IMR-90 (cell line): ENCODE measurements around the gene SCGB2A2. TPM values are rescaled to one million over a fixed set of nuclear protein-coding genes. Genes with fewer than 3 reads are reported as not detected.

Source experiments
- ATAC-seq: fragments of 200-7000 bp; cut with Tn5 transposase; 2 replicates; pipeline ENCODE4 v1.9.1; 2020; ENCODE audit warnings: low read depth, mild to moderate bottlenecking, moderate library complexity
- BruUV-seq: library from RNA; stranded (reverse); fragments of 400-500 nt; replicated peaks from 2 replicates; lab custom pipeline; 2021; lab: Mats Ljungman, UMichigan
- CTCF ChIA-PET: fragments of 300-600 bp; formaldehyde crosslinking; extraction: SDS; loops from one replicate; lab custom pipeline; 2021; ENCODE audit warnings: antibody characterized with exemption; lab: Yijun Ruan, JAX
- POLR2A ChIA-PET: fragments of 300-600 bp; sonication (Branson Sonifier 250); formaldehyde crosslinking; loops from one replicate; lab custom pipeline; 2022; ENCODE audit warnings: antibody characterized with exemption; ENCODE audit not compliant: unreplicated experiment; lab: Charles Lee
- DNase-seq: peaks from one replicate; pipeline ENCODE4 v3.0.0; 2013
- H2AFZ ChIP-seq: replicated peaks from 2 replicates; pipeline ENCODE3; 2013; ENCODE audit warnings: low read length, mild to moderate bottlenecking; ENCODE audit not compliant: poor library complexity
- H2AK5ac ChIP-seq: 2 replicates; pipeline ENCODE4 v1.6.1; 2013; ENCODE audit warnings: low read depth, low read length, inconsistent platforms
- H2AK9ac ChIP-seq: replicated peaks from 2 replicates; pipeline ENCODE3; 2013; ENCODE audit warnings: mild to moderate bottlenecking, low read depth, low read length, moderate library complexity; ENCODE audit not compliant: poor library complexity
- H2BK120ac ChIP-seq: 2 replicates; pipeline ENCODE4 v1.6.1; 2013; ENCODE audit warnings: low read depth, low read length, inconsistent platforms
- H2BK15ac ChIP-seq: 3 replicates; pipeline ENCODE4 v1.6.1; 2013; ENCODE audit warnings: low read depth, low read length, inconsistent platforms
- H2BK20ac ChIP-seq: 2 replicates; pipeline ENCODE4 v1.6.1; 2013; ENCODE audit warnings: low read depth, mild to moderate bottlenecking, inconsistent platforms, low read length, moderate library complexity
- H2BK5ac ChIP-seq: 2 replicates; pipeline ENCODE4 v1.6.1; 2013; ENCODE audit warnings: mild to moderate bottlenecking, low read depth, low read length, inconsistent platforms; ENCODE audit not compliant: poor library complexity, severe bottlenecking
- H3K14ac ChIP-seq: replicated peaks from 2 replicates; pipeline ENCODE4 v1.6.1; 2013; ENCODE audit warnings: low read depth, low read length, inconsistent platforms
- H3K18ac ChIP-seq: 2 replicates; pipeline ENCODE4 v1.6.1; 2013; ENCODE audit warnings: low read depth, low read length, control low read depth
- H3K23ac ChIP-seq: 2 replicates; pipeline ENCODE4 v1.6.1; 2013; ENCODE audit warnings: low read depth, low read length, inconsistent platforms
- H3K27ac ChIP-seq: 2 replicates; pipeline ENCODE4 v1.5.1; 2013; ENCODE audit warnings: mild to moderate bottlenecking, control low read depth, low read length; ENCODE audit not compliant: insufficient read depth
- H3K27me3 ChIP-seq: 2 replicates; pipeline ENCODE4 v1.6.1; 2013; ENCODE audit warnings: low read length; ENCODE audit not compliant: control insufficient read depth, insufficient read depth
- H3K36me3 ChIP-seq: 2 replicates; pipeline ENCODE4 v1.6.1; 2013; ENCODE audit warnings: low read length, mixed read lengths; ENCODE audit not compliant: control insufficient read depth, insufficient read depth
- H3K4ac ChIP-seq: 2 replicates; pipeline ENCODE4 v1.6.1; 2013; ENCODE audit warnings: low read depth, low read length, inconsistent platforms
- H3K4me1 ChIP-seq: 2 replicates; pipeline ENCODE4 v1.6.1; 2013; ENCODE audit warnings: low read length, mixed read lengths; ENCODE audit not compliant: control insufficient read depth, insufficient read depth
- H3K4me2 ChIP-seq: 2 replicates; pipeline ENCODE4 v1.6.1; 2013; ENCODE audit warnings: low read depth, mild to moderate bottlenecking, control low read depth, low read length, moderate library complexity
- H3K4me3 ChIP-seq: 2 replicates; pipeline ENCODE4 v1.5.1; 2013; ENCODE audit warnings: low read depth, mild to moderate bottlenecking, control low read depth, low read length, moderate library complexity; ENCODE audit not compliant: insufficient read depth
- H3K56ac ChIP-seq: 2 replicates; pipeline ENCODE4 v1.6.1; 2013; ENCODE audit warnings: low read length, inconsistent platforms; ENCODE audit not compliant: insufficient read depth; ENCODE audit errors: extremely low read depth
- H3K79me1 ChIP-seq, 2 experiments: 2 replicates each; pipeline ENCODE4 v1.6.1; 2013; ENCODE audit warnings: low read length in 2 of 2, inconsistent platforms in 1 of 2, low read depth in 1 of 2
- H3K9ac ChIP-seq: 2 replicates; pipeline ENCODE4 v1.6.1; 2013; ENCODE audit warnings: low read depth, low read length, control low read depth
- H3K9me1 ChIP-seq: 2 replicates; pipeline ENCODE4 v1.6.1; 2013; ENCODE audit warnings: low read length, inconsistent platforms; ENCODE audit not compliant: insufficient read depth
- H3K9me3 ChIP-seq: 2 replicates; pipeline ENCODE4 v1.6.1; 2013; ENCODE audit warnings: low read length; ENCODE audit not compliant: control insufficient read depth, insufficient read depth
- H4K20me1 ChIP-seq: 2 replicates; pipeline ENCODE4 v1.6.1; 2013; ENCODE audit warnings: low read length, inconsistent platforms; ENCODE audit not compliant: insufficient read depth
- H4K5ac ChIP-seq: 2 replicates; pipeline ENCODE4 v1.6.1; 2013; ENCODE audit warnings: mild to moderate bottlenecking, low read depth, low read length, control low read depth
- H4K8ac ChIP-seq, 2 experiments: 2 replicates each; pipeline ENCODE4 v1.6.1; 2013; ENCODE audit warnings: low read depth in 2 of 2, low read length in 2 of 2, control low read depth in 1 of 2, inconsistent platforms in 1 of 2
- H4K91ac ChIP-seq: 2 replicates; pipeline ENCODE4 v1.6.1; 2013; ENCODE audit warnings: low read depth, low read length, inconsistent platforms; ENCODE audit not compliant: insufficient read depth
- NFE2L2 ChIP-seq: fragments of 150-350 bp; IDR thresholded peaks from 2 replicates; pipeline ENCODE4 v1.6.1; 2016; ENCODE audit warnings: low read depth, mild to moderate bottlenecking, low read length
- WGBS, 2 experiments: methylation state at CpG; one replicate each; pipeline versions ENCODE4 v1.1.5 to v1.1.7; 2013; ENCODE audit warnings: missing lambda C conversion rate in 2 of 2; ENCODE audit not compliant: insufficient read length in 1 of 2; ENCODE audit errors: extremely low coverage in 2 of 2; 5-methylcytosine and 5-hydroxymethylcytosine counted together
- dilution Hi-C: fragments of 300-500 bp; cut with HindIII; formaldehyde crosslinking; loops from one replicate; pipeline ENCODE4 v1.14.3; 2018; ENCODE audit warnings: low sequenced_read_pairs; ENCODE audit not compliant: unreplicated experiment
- in situ Hi-C: fragments of 300-500 bp; cut with MboI; formaldehyde crosslinking; loops from 3 replicates; pipeline ENCODE4 v1.14.3; 2019; ENCODE audit warnings: low sequenced_read_pairs, inconsistent platforms, mixed read lengths
- intact Hi-C: fragments of 100-400 bp; cut with micrococcal nuclease; formaldehyde crosslinking; loops from 2 replicates; pipeline ENCODE4 v1.10.0; 2022
- polyA plus RNA-seq, 3 experiments: library from polyadenylated mRNA; depleted of rRNA; stranded (reverse); fragments of >200 nt; gene quantifications; 2 replicates each; pipeline ENCODE4 v1.2.3, GENCODE V29; 2012; ENCODE audit warnings: low replicate concordance in 1 of 3
- total RNA-seq: library from RNA; depleted of rRNA; stranded (reverse); fragments of >200 nt; gene quantifications from 2 replicates; pipeline ENCODE4 v1.2.3, GENCODE V29; 2012

Gene SCGB2A2
- total and polyA plus RNA-seq, 2 of the 4 experiments (the other 2 are of a cell fraction) = not detected

DNA sequence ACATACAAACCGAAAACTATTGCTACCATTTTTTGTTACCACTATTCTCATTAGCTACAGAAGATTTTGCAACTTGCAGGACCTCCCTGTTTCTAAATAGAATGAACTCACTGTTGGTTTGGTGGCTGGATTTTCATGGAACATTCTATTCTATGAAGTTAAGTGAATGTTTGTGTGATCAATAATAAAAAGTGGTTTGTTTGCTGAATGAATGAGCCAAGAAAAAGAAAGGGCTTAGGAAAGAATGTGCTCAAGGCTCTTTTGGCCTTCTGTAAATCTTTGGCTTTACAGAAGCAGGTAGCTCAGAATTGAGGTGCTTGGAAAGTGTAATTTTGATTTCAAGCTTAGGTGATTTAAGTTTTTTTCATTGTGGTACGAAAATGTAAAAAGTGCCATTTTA is 33.8 kb upstream of the SCGB2A2 start:
- no peak overlapping the region for H3K9ac ChIP-seq
- H2AK5ac ChIP-seq = no peak overlapping the region
- H3K9me3 ChIP-seq = no peaks in the 10 kb centered on the region
- ChIA-PET CTCF (interaction anchor here (0.6 to 1.6 kb wide), 2 partner anchors 12 to 105 kb away, joined by 3 read pairs; no protein-coding TSS in a partner anchor), POLR2A (no interaction called here)
- no peak overlapping the region for H3K4me3 ChIP-seq
- H4K8ac ChIP-seq = no peak overlapping the region
- no peak overlapping the region for H3K4ac ChIP-seq
- no peak overlapping the region for H3K56ac ChIP-seq
- TF ChIP-seq NFE2L2 = no peak
- no peak overlapping the region for H2BK5ac ChIP-seq
- no CpG with 5 or more reads among the region's 2 CpGs for WGBS, 2 experiments
- no peaks in the 10 kb centered on the region for H3K9me1 ChIP-seq
- H3K36me3 ChIP-seq = no peaks in the 10 kb centered on the region
- no peak overlapping the region for H4K91ac ChIP-seq
- intact Hi-C loops (no loop called here), in situ Hi-C loops (no loop called here), dilution Hi-C loops (no loop called here)
- H3K27ac ChIP-seq = no peak overlapping the region
- H2AFZ ChIP-seq = no peak overlapping the region
- H2AK9ac ChIP-seq = no peak overlapping the region
- no peak overlapping the region for H2BK20ac ChIP-seq
- H2BK15ac ChIP-seq = no peak overlapping the region
- H4K20me1 ChIP-seq = no peaks in the 10 kb centered on the region
- peaks cover 3% of the 10 kb centered on the region for H3K27me3 ChIP-seq
- no peak overlapping the region for H2BK120ac ChIP-seq
- no peaks in the 10 kb centered on the region for H3K4me1 ChIP-seq
- H3K79me1 ChIP-seq = no peaks in the 10 kb centered on the region
- DNase-seq (no peak), ATAC-seq (no peak)
- no TSS peak for BruUV-seq
- no peak overlapping the region for H3K14ac ChIP-seq
- no peak overlapping the region for H4K5ac ChIP-seq
- H3K18ac ChIP-seq = no peak overlapping the region
- H3K4me2 ChIP-seq = no peak overlapping the region
- no peak overlapping the region for H3K23ac ChIP-seq
